Measurements from ENCODE around the gene ATP9B. TPM values are rescaled to one million over a fixed set of nuclear protein-coding genes. Genes with fewer than 3 reads are reported as not detected.

The ATP9B gene, protein sequence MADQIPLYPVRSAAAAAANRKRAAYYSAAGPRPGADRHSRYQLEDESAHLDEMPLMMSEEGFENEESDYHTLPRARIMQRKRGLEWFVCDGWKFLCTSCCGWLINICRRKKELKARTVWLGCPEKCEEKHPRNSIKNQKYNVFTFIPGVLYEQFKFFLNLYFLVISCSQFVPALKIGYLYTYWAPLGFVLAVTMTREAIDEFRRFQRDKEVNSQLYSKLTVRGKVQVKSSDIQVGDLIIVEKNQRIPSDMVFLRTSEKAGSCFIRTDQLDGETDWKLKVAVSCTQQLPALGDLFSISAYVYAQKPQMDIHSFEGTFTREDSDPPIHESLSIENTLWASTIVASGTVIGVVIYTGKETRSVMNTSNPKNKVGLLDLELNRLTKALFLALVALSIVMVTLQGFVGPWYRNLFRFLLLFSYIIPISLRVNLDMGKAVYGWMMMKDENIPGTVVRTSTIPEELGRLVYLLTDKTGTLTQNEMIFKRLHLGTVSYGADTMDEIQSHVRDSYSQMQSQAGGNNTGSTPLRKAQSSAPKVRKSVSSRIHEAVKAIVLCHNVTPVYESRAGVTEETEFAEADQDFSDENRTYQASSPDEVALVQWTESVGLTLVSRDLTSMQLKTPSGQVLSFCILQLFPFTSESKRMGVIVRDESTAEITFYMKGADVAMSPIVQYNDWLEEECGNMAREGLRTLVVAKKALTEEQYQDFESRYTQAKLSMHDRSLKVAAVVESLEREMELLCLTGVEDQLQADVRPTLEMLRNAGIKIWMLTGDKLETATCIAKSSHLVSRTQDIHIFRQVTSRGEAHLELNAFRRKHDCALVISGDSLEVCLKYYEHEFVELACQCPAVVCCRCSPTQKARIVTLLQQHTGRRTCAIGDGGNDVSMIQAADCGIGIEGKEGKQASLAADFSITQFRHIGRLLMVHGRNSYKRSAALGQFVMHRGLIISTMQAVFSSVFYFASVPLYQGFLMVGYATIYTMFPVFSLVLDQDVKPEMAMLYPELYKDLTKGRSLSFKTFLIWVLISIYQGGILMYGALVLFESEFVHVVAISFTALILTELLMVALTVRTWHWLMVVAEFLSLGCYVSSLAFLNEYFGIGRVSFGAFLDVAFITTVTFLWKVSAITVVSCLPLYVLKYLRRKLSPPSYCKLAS
- 11.5 TPM for polyA plus RNA-seq (2013, experiment 1 of 2)
- 11.9 TPM for polyA plus RNA-seq (2013, experiment 2 of 2)

DNA sequence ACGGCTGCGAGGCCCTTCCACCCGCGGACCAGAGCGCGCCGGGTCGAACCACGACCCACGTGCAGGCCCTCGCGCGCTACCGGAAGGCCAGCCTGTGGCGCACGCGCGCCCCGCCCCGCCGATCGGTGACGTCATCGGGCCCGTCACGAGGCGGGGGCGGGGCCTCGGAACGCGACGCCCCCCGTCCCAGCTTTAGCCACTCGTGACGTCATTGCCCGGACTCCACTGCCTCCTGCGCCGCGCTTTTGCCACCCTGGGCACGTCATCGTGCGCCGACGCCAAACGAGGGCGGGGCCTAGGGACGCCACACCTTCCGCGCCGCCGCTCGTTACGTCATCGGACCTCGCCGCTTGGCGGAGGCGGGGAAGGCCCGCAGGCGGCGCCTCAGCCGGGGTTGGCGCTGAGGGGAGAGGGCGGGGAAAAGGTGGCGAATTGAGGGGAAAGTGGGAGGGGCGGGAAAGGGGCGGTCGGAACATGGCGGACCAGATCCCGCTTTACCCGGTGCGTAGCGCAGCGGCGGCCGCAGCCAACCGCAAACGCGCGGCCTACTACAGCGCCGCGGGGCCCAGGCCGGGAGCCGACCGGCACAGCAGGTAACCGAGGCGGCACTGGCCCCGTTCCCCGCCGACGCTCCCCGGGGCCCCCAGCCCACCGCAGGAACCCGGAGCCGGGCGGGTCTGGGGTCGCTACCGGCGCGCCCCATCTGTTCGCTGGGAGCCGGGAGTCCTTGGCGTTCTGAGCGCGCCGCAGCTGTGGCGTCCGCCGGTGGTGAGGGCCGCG is at the start of gene ATP9B:
Gene ATP9B (plus strand): TSS at position 458 of the 780 bp plus-strand sequence. CDS start 17 bp downstream, at position 475.
- WGBS, 2 experiments (ENCODE audit: insufficient coverage in 2 of 2): 3 to 13% methylated on average over 37 to 89 of the region's 112 CpGs
- peak within 1 kb of the TSS; percentile 86 for H3K27ac ChIP-seq (ENCODE audit: low read depth, low read length, severe bottlenecking)
- H3K36me3 ChIP-seq (ENCODE audit: control insufficient read depth, insufficient read depth, low read length): peaks cover 4% of the 10 kb centered on the region
- peak within 1 kb of the TSS; percentile 81 for H3K4me3 ChIP-seq (ENCODE audit: extremely low read depth, insufficient read depth, low read length, poor library complexity, severe bottlenecking)
- peaks cover 21% of the 10 kb centered on the region for H3K9me3 ChIP-seq (ENCODE audit: control insufficient read depth, low read length)
- H3K4me1 ChIP-seq (ENCODE audit: control insufficient read depth, insufficient read depth, low read length, poor library complexity, severe bottlenecking): no peaks in the 10 kb centered on the region

DNA sequence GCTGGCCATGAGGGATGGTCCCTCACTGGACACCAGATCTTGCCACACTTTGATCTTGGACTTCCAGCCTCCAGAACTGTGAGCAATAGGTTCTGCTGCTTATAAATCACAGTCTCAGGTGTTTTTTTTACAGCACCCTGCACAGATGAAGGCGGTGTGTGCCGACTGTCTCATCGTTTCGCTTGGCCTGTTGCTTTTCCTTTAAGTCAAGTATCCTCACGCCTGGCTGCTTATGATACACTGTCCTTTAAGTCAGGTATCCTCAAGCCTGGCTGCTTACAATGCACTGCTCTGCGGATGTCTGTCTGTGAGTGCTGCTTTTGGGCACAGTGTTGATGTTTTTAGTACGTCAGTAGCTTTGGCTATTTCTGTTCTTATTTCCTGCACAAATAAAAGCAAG is 49.3 kb upstream of the ATP9B start:
- no peaks in the 10 kb centered on the region for H3K36me3 ChIP-seq (ENCODE audit: control insufficient read depth, insufficient read depth, low read length)
- H3K9me3 ChIP-seq (ENCODE audit: control insufficient read depth, low read length): no peaks in the 10 kb centered on the region
- 87 to 94% methylated on average over 5 to 6 of the region's 7 CpGs for WGBS, 2 experiments (ENCODE audit: insufficient coverage in 2 of 2)
- H3K4me3 ChIP-seq (ENCODE audit: extremely low read depth, insufficient read depth, low read length, poor library complexity, severe bottlenecking): no peak overlapping the region
- no peak overlapping the region for H3K27ac ChIP-seq (ENCODE audit: low read depth, low read length, severe bottlenecking)
- no peaks in the 10 kb centered on the region for H3K4me1 ChIP-seq (ENCODE audit: control insufficient read depth, insufficient read depth, low read length, poor library complexity, severe bottlenecking)

DNA sequence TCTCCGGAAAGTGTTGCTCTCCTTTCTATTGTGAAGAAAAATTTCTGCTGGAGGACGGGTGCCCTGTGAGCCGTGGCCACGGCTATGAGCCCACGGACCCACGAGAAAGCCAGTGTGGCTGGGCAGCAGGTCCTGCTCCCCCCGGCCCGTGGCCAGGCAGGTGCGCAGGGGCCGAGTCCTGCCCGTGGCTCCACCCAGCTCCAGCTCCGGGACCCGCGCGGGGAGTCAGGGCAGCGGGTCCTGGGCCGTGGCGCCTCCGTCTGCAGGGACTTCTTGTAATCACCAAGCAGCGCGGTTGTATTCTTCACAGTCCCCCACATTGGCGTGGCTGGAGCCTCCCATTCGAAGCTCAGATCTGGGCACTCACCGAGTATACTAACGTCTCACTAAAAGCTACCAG is 46.6 kb upstream of the ATP9B start:
- no peak overlapping the region for H3K27ac ChIP-seq (ENCODE audit: low read depth, low read length, severe bottlenecking)
- 91 to 94% methylated on average over 16 to 25 of the region's 25 CpGs for WGBS, 2 experiments (ENCODE audit: insufficient coverage in 2 of 2)

DNA sequence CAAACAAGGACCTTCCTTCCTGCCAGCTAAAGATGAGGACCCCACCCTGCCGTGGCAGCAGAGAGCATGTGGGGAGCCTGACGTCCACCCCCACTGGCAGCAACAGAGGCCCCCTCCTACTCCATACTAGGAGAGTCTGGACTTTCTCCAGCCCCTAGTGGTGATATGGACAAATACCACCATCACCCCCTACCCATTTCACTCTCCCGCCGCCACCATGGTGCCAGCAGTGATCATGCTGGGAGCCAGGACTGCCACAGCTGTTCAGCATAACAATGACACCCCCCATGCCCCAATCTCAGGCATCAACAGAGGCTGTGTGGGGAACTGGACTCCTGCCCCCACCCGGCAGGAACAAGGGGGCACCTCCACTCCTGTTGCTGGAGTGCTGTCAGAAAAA is 42.7 kb upstream of the ATP9B start:
- 35 to 38% methylated on average over 2 to 4 of the region's 5 CpGs for WGBS, 2 experiments (ENCODE audit: insufficient coverage in 2 of 2)
- Histone ChIP-seq H3K4me1 (ENCODE audit: control insufficient read depth, insufficient read depth, low read length, poor library complexity, severe bottlenecking) (no peaks in the 10 kb centered on the region), H3K36me3 (ENCODE audit: control insufficient read depth, insufficient read depth, low read length) (no peaks in the 10 kb centered on the region), H3K9me3 (ENCODE audit: control insufficient read depth, low read length) (no peaks in the 10 kb centered on the region), H3K27ac (ENCODE audit: low read depth, low read length, severe bottlenecking) (no peak overlapping the region), H3K4me3 (ENCODE audit: extremely low read depth, insufficient read depth, low read length, poor library complexity, severe bottlenecking) (no peak overlapping the region)

More for the DNA sequence above, 46.6 kb upstream of the ATP9B start:
- no peaks in the 10 kb centered on the region for H3K9me3 ChIP-seq (ENCODE audit: control insufficient read depth, low read length)
- no peaks in the 10 kb centered on the region for H3K36me3 ChIP-seq (ENCODE audit: control insufficient read depth, insufficient read depth, low read length)
- no peak overlapping the region for H3K4me3 ChIP-seq (ENCODE audit: extremely low read depth, insufficient read depth, low read length, poor library complexity, severe bottlenecking)
- H3K4me1 ChIP-seq (ENCODE audit: control insufficient read depth, insufficient read depth, low read length, poor library complexity, severe bottlenecking): no peaks in the 10 kb centered on the region

DNA sequence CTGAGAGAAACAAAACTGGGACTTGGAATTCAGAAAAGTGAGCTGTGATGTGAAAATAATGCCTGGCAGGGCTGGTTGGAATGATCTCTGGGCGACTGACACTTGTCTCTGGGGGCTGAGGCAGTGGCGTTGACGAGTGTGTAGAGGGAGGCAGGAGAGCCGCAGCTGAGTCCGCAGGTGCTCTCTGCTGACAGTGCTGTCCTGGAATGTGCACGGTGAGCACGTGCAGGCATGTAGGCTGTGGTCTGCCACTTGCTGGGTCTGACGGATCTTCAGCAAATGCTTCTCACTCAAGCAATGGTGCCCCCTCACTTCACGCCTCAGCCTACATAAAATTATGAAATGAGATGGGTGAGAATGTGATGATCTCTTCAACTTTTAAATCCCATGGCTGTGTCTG is 38.5 kb upstream of the ATP9B start:
- WGBS, 2 experiments (ENCODE audit: insufficient coverage in 2 of 2): 85 to 86% methylated on average over 5 to 7 of the region's 9 CpGs
- no peak overlapping the region for H3K27ac ChIP-seq (ENCODE audit: low read depth, low read length, severe bottlenecking)

DNA sequence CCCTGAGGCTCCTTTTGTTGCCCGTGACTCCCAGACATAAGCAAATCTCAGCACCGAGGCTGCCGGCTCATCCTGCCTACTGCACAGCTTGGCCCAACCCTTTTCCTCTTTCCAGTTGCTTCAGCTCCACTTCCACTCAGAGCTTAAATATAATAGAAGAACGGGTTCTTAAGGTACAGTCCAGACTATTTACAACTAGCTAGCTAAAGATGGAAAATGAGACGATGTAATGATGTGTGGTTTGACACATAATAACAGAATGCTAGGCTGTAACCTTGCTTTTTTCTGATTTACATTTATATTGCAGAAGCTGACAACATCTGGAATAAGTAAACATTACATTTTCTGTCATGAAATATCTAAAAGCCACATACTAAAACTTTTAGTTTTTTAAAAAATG is 26.9 kb upstream of the ATP9B start:
- Histone ChIP-seq H3K4me1 (ENCODE audit: control insufficient read depth, insufficient read depth, low read length, poor library complexity, severe bottlenecking) (no peaks in the 10 kb centered on the region), H3K27ac (ENCODE audit: low read depth, low read length, severe bottlenecking) (no peak overlapping the region), H3K36me3 (ENCODE audit: control insufficient read depth, insufficient read depth, low read length) (no peaks in the 10 kb centered on the region), H3K4me3 (ENCODE audit: extremely low read depth, insufficient read depth, low read length, poor library complexity, severe bottlenecking) (no peak overlapping the region), H3K9me3 (ENCODE audit: control insufficient read depth, low read length) (peaks cover 16% of the 10 kb centered on the region)
- 79 to 92% methylated on average over 2 to 3 of the region's 5 CpGs for WGBS, 2 experiments (ENCODE audit: insufficient coverage in 2 of 2)

More for the DNA sequence above, 38.5 kb upstream of the ATP9B start:
- no peaks in the 10 kb centered on the region for H3K4me1 ChIP-seq (ENCODE audit: control insufficient read depth, insufficient read depth, low read length, poor library complexity, severe bottlenecking)
- H3K4me3 ChIP-seq (ENCODE audit: extremely low read depth, insufficient read depth, low read length, poor library complexity, severe bottlenecking): no peak overlapping the region
- H3K9me3 ChIP-seq (ENCODE audit: control insufficient read depth, low read length): no peaks in the 10 kb centered on the region
- H3K36me3 ChIP-seq (ENCODE audit: control insufficient read depth, insufficient read depth, low read length): no peaks in the 10 kb centered on the region

DNA sequence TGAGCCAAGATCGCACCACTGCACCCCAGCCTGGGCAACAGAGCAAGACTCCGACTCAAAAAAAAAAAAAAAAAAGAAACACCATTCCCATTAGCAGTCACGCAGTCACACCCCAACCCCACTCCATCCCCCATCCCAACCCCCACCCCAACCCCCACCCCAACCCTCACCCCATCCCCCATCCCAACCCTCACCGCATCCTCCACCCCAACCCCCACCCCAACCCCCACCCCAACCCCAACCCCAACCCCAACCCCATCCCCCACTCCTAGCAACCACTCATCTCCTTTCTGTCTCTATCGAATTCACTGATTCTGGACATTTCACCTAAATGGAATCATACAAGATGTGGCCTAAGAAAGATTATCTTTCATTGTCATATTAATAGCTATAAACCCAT is 25.9 kb upstream of the ATP9B start:
- no peaks in the 10 kb centered on the region for H3K36me3 ChIP-seq (ENCODE audit: control insufficient read depth, insufficient read depth, low read length)
- no peak overlapping the region for H3K4me3 ChIP-seq (ENCODE audit: extremely low read depth, insufficient read depth, low read length, poor library complexity, severe bottlenecking)
- peaks cover 6% of the 10 kb centered on the region for H3K9me3 ChIP-seq (ENCODE audit: control insufficient read depth, low read length)
- no peaks in the 10 kb centered on the region for H3K4me1 ChIP-seq (ENCODE audit: control insufficient read depth, insufficient read depth, low read length, poor library complexity, severe bottlenecking)
- no peak overlapping the region for H3K27ac ChIP-seq (ENCODE audit: low read depth, low read length, severe bottlenecking)
- no CpG with 5 or more reads among the region's 5 CpGs for WGBS, 2 experiments (ENCODE audit: insufficient coverage in 2 of 2)

DNA sequence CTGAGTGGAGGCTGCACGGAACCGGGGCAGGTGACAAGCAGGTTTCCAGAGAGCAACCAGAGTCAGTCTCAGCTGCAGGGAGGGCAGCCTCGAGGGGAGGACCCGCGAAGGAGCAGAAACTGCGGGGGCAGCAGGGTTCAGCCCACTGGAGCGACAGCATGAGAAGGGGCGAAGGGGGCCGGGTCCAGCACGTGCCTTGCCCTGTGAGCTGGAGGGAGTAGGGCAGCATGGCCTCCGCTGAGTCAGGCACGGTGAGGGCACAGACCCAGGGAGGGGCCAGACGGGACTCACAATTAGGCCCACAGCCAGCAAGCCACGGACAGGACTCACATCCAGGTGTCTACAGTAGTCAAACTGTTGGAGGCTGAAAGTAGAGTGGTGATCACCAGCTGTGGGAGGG is 22.7 kb upstream of the ATP9B start:
- WGBS, 2 experiments (ENCODE audit: insufficient coverage in 2 of 2): 78 to 91% methylated on average over 10 to 14 of the region's 14 CpGs

DNA sequence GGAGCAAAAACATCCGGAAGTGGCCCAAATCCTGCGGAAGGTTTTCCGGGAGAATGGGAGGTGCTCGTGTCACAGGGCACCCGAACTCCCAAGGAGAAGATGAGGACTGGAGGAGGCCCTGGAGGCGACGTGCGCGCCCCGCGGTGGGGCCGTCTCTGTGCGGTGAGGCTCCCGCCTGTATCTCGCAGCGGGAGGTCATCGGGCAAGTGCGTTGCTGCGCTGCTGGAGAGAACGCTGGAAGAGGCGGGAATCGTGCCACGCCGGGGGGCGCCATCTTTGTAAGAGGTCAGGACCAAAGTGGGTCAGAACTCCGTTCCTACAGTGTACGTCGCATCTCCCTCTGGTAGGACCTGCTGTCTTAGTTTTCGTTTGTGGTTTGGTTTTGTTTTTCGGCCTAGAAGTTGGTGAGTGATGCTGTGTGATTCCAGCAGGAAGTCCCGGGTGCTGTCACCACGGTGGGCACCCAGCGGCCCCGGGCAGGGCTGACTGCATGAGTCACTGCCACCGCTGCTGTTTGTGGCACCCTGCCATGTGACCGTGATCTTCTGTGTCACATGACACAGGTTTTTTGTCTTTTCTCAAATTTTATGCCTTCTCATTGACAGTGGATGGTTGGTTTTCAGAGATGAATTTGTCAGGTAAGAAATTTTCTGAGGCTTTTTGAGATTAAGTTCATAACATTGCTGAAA is 21.5 kb upstream of the ATP9B start:
- Histone ChIP-seq H3K27ac (ENCODE audit: low read depth, low read length, severe bottlenecking) (no peak overlapping the region), H3K4me1 (ENCODE audit: control insufficient read depth, insufficient read depth, low read length, poor library complexity, severe bottlenecking) (no peaks in the 10 kb centered on the region), H3K9me3 (ENCODE audit: control insufficient read depth, low read length) (no peaks in the 10 kb centered on the region), H3K36me3 (ENCODE audit: control insufficient read depth, insufficient read depth, low read length) (no peaks in the 10 kb centered on the region), H3K4me3 (ENCODE audit: extremely low read depth, insufficient read depth, low read length, poor library complexity, severe bottlenecking) (no peak overlapping the region)
- WGBS, 2 experiments (ENCODE audit: insufficient coverage in 2 of 2): 96% methylated on average over 28 to 34 of the region's 36 CpGs

More for the DNA sequence above, 22.7 kb upstream of the ATP9B start:
- H3K4me1 ChIP-seq (ENCODE audit: control insufficient read depth, insufficient read depth, low read length, poor library complexity, severe bottlenecking): no peaks in the 10 kb centered on the region
- H3K36me3 ChIP-seq (ENCODE audit: control insufficient read depth, insufficient read depth, low read length): no peaks in the 10 kb centered on the region
- no peak overlapping the region for H3K4me3 ChIP-seq (ENCODE audit: extremely low read depth, insufficient read depth, low read length, poor library complexity, severe bottlenecking)
- H3K27ac ChIP-seq (ENCODE audit: low read depth, low read length, severe bottlenecking): no peak overlapping the region
- no peaks in the 10 kb centered on the region for H3K9me3 ChIP-seq (ENCODE audit: control insufficient read depth, low read length)

All from mesodermal cell (in vitro differentiated cells).